Activated CD4-positive, alpha-beta memory T cell treated with anti-CD3 and anti-CD28 coated beads, Interleukin-2, amount 10 ng/mL, durations not matched to agents 7 days and 5 days (primary cell): ENCODE measurements around the gene RNPEP. TPM values are rescaled to one million over a fixed set of nuclear protein-coding genes. Genes with fewer than 3 reads are reported as not detected.

Source experiments
- total RNA-seq, 2 experiments: library from RNA; stranded (reverse); gene quantifications; one replicate each; pipeline ENCODE4 v1.2.3, GENCODE V29; 2021

RNPEP gene
- total RNA-seq, 2 experiments from 2014 or later = 38.5 to 41.1 TPM

Other genes with a start within 250 kb of the RNPEP start
- gene IPO9, start 153.5 kb upstream of the RNPEP start, total RNA-seq = 10 to 100 TPM; 44.3 to 49.5 TPM
- gene SHISA4, start 93.8 kb upstream of the RNPEP start, total RNA-seq = under 1 TPM; 0.55 to 0.81 TPM
- gene LMOD1, start 36.1 kb upstream of the RNPEP start, total RNA-seq = not detected
- 10 to 100 TPM; 42.5 to 44.8 TPM for gene TIMM17A, start 27.1 kb upstream of the RNPEP start, total RNA-seq
- under 1 TPM; 0.30 to 0.38 TPM for gene ELF3, start 27.9 kb downstream of the RNPEP start, total RNA-seq
- gene GPR37L1, start 140.3 kb downstream of the RNPEP start, total RNA-seq = not detected
- 10 to 100 TPM; 62.4 to 63.8 TPM for gene ARL8A, start 162.1 kb downstream of the RNPEP start, total RNA-seq
- gene PTPN7, start 178.0 kb downstream of the RNPEP start, total RNA-seq = 100 to 1,000 TPM; 228 to 231 TPM
- under 1 TPM in 1 of 2 experiments, not detected in 1; 0.08 TPM for gene LGR6, start 211.2 kb downstream of the RNPEP start, total RNA-seq